NCI-H128 (cell line): ENCODE results near the gene POLR3A.
"Not testable (repeated sequence)": the region's sequence is repeated elsewhere in the genome, so short reads cannot be mapped to it uniquely, and the experiment has no call there.

ENCODE experiments used
- DNase-seq: peaks from one replicate; lab custom pipeline; 2025; ENCODE audit not compliant: unreplicated experiment; lab: John Stamatoyannopoulos, UW

Gene POLR3A

GRCh38 chr10:78029269-78030226, at the start of gene POLR3A:
Gene POLR3A, minus strand, starts transcription at chr10:78029515. Its CDS starts 108 bp downstream, at chr10:78029407.
- peak; percentile 84 for DNase-seq

- no peak for DNase-seq
These were observed 49.4 kb upstream of the POLR3A start for GRCh38 chr10:78078539-78079330.

GRCh38 chr10:78075806-78076205, 46.5 kb upstream of the POLR3A start:
- not testable (repeated sequence) for DNase-seq

- no peak for DNase-seq
These were observed 43.2 kb upstream of the POLR3A start for GRCh38 chr10:78072504-78072903.

- DNase-seq: no peak
These were observed 42.5 kb upstream of the POLR3A start for GRCh38 chr10:78071857-78072179.

- no peak for DNase-seq
These were observed 42.0 kb upstream of the POLR3A start for GRCh38 chr10:78071140-78071856.

- no peak for DNase-seq
These were observed 41.4 kb upstream of the POLR3A start for GRCh38 chr10:78070726-78071125.

- DNase-seq: not testable (repeated sequence)
These were observed 40.7 kb upstream of the POLR3A start for GRCh38 chr10:78070064-78070463.

- no peak for DNase-seq
These were observed 39.8 kb upstream of the POLR3A start for GRCh38 chr10:78069151-78069550.

- DNase-seq: no peak
These were observed 37.6 kb upstream of the POLR3A start for GRCh38 chr10:78066728-78067430.

GRCh38 chr10:78066012-78066411, 36.7 kb upstream of the POLR3A start:
- no peak for DNase-seq

GRCh38 chr10:78065611-78066010, 36.3 kb upstream of the POLR3A start:
- DNase-seq: no peak

- not testable (repeated sequence) for DNase-seq
These were observed 35.6 kb upstream of the POLR3A start for GRCh38 chr10:78064919-78065318.

GRCh38 chr10:78063236-78063635, 33.9 kb upstream of the POLR3A start:
- no peak for DNase-seq

- DNase-seq: no peak
These were observed 33.0 kb upstream of the POLR3A start for GRCh38 chr10:78062296-78062695.

- DNase-seq: no peak
These were observed 30.8 kb upstream of the POLR3A start for GRCh38 chr10:78059906-78060702.

GRCh38 chr10:78058562-78058961, 29.2 kb upstream of the POLR3A start:
- no peak for DNase-seq

- DNase-seq: no peak
These were observed 24.0 kb upstream of the POLR3A start for GRCh38 chr10:78053211-78053868.

GRCh38 chr10:78049851-78050250, 20.5 kb upstream of the POLR3A start:
- DNase-seq: no peak
